ENCODE measurements around the gene LHX2.

The LHX2 gene

DNA sequence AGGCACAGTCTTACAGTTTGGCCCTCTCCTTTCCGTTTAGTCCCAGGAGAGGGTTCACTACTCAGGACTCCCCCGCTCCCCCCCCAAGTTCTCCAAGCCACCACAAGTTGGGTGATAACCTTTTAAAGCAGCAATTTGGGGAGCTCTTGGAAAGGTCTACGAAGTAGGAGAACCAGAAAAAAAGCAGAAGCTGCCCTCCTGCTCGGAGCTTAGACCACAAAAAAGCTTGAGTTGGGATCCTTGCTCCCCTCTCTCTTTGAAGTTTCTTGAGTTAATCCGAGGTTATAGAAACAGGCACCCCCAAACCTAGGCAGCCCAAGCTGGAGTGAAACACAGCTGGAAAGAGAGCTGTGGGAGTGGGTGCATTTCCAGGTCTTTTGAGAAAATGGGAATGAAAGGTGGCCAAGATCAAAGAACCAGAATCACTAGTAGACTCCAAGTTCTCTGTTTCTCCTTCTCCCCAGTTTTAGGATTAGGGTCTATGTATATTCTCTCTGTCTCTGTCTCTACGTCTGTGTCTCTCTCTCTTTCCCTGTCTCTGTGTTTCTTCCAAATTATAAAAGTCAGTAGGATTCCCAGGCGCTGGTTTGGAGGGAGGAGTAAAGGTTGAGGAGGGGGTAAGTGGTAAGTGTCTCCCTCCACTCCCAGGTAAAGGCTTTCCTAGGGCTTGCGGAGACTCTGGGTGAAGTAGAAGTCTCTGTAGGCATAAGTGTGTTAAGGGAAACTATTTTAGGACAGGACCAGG, 2.8 kb downstream of the LHX2 start:
- no peak for DNase-seq

DNA sequence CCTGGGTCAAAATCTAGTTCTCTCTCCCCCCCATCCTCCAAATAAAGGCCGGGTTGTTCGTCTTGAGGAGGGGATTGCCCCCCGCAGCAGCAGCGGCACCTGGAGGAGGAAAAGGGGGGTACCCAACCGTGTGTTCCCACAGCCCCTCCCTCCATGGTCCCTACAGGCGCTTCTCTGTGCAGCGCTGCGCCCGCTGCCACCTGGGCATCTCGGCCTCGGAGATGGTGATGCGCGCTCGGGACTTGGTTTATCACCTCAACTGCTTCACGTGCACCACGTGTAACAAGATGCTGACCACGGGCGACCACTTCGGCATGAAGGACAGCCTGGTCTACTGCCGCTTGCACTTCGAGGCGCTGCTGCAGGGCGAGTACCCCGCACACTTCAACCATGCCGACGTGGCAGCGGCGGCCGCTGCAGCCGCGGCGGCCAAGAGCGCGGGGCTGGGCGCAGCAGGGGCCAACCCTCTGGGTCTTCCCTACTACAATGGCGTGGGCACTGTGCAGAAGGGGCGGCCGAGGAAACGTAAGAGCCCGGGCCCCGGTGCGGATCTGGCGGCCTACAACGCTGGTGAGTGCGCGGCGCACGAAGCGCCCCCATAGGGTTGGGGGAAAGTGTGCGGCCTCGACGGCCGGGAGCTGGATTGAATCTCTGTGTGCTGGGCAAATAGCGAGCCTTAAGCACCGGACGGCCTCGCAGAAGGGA, 3.5 kb downstream of the LHX2 start:
- no peak for DNase-seq

DNA sequence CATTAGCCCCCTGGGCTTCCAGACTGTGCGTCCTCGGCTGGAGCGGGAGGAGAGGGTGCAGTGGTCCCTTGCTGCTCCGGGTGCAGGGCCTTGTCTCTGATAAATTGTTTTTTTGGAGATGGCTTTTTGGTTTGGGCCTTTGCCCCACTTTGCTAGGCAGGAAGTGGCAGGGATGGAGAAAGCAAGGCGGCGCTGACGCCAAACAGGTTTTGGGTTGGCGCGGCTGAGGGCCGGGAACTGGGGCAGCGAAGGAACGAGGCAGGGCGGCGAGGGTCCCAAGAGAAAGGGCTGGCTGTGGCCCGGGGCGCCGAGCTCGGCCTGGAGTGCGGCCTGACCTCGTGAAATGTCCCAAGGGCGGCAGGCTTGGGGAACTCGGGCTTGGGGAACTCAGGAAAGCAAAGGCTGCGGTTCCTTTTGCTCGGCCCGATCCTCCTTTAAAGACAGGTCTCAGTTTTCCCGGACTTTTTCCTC, 4.1 kb downstream of the LHX2 start:
- no peak for DNase-seq

DNA sequence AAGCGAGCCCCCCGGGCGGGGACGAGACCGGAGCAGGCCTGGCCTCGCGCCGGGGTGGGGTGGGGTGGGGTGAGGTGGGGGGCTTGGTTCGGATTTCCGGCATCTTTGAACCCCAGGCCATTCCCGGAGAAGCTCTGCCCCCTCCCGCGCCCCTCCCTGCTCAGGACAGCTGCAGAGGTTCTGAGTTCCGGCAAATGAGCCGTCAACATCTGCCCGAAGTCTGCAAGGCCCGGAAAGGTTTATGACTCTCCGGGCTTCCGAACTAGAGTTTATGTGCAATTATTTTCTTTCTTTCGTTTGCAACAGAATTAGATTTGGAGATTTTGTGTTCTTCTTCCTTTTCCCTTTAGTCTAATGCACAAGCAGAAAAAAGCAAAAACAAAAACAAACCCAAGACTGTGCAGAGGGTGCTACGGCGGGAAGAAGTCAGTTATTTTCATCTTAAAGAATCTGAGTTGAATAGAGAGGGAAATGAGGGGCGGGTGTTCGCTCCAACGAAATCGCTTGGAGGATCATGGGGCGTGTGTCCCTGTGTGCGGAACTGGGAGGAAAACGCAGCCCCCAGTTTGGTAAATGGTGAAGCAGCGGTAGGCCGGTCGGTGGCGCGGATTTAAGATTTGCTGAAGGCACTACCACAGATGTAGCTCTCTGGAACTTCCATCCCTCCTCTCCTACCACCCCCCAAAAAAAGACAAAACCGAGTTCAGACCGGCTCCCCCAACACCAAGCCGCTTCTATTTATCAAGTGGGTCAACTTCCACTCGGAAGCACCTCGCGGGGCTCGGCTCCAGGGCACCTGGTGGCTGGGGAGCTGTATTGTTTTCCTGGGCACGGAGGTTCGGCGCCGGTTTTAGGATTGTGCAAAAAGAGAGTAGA, 4.8 kb downstream of the LHX2 start:
- DNase-seq: no peak

- DNase-seq: no peak
Observed at GRCh38 chr9:124017051-124017928, 5.7 kb downstream of the LHX2 start.

DNA sequence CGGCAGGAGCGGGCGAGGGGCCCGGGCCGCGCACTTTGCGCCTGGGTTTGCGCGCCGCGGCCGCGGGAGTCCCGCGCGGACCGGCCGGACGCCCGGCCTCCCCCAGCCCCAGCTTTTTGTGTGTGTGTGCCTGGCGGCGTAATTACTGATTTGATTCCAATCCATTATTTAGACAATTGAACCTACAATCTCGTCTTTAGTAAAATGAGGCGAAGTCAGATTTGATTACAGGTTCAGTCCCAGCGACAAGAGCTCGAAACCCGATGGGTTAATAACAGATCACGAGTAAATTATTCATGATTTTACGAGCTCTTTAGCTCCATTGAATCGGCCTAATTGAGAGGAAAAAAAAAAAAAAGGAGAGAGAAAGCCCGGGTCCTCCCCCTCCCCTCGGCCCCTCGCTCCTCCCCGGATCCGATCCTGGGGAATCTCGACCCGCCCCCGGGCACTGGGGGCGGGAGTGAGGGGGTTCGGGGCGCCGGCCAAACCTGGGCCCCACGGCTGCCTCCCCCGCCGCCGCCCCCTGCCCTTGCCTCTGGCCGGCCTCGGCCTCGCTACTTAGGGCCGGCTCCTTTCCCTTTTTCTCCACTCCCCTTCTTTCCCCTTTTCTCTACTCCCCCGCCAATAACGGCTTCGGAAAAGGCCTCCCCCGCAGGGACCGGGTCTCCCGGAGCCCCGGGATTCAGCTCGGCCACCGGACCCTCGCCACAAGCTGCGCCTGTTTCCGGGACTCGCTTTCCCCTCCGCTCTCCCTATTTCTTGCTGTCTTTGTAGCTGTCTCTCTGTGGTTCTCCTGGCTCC, 6.6 kb downstream of the LHX2 start:
- DNase-seq: no peak

DNA sequence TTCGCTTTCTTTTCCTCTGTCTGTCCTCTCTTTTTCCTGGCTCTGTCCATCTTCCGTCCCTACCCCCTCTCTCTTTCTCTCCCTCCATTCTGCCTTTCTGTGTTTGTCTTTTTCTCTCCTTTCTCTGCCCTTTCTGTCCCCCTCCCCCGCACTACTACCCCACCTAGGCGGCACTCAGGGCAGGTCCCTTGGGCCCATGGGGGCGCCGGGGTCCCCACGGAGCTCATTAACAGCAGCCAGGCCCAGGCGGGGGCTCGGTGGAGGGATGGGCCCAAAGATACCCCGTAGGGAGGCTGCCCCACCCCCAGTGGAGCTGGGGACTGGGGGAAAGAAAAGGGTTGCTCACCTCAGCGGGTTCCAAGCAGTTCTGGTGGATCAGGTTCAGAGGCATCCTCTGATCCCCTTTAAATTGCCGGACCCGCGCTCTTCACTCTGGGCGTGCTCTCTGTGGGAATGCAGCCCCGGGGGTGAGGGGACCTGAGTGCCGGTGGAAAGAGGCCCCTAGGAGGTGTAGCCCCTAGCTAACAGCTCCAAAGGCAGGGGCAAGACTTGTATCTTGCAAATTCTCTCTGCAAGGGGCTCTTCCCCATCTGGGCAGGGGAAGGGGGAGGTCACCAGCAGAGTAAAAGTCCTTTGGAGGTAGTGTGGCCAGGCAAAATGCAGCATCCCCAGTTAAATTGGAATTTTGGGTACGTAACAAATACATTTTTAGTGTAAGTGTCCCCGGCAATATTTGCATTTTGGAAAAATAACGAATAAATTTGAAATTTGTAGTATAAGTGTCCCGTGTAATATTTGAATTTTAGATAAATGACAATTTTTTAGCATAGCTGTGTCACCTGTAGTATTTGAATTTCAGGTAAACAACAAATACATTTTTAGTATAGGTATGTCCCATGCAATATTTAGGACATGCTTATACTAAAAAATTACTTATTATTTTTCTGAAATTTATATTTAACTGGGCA, 7.4 kb downstream of the LHX2 start:
- DNase-seq: no peak

DNA sequence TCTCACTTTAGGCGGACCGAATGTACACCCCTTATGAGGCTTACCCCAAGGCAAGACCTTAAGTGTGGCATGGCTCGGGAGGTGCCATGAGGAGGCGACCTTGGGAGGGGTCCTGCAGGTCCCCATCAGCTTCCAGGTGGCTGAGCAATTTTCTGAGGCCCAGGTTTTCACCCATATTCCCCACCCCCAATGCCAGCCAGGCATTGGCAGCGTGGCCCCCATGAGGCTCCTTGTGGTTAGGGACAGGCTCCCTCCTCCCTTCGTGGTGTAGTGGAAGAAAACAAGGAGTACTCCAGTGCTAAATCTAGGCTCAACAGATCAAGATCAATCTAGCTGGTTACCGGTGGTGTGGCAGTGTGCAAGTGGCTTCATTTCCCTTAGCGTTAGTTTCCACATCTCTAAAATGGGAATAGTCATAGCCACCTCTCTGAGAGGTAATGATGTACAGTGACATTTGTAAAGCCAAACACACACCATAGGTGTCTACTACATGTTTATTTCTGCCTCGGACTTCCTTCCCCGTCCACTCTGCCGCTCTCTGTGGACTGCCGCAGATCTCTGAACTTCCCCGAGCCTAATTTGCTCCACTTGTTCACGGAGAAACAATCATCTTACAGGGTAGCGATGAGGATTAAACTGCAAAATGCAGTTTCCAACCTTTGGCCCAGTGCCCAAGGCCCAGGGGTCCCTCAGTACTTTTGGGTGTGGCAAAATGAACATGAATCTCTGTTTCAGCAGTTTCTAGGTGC, 8.4 kb downstream of the LHX2 start:
- DNase-seq: no peak

GRCh38 chr9:124020520-124021384, 9.2 kb downstream of the LHX2 start:
- DNase-seq: no peak

- no peak for DNase-seq
Observed at GRCh38 chr9:124021385-124021769, 9.8 kb downstream of the LHX2 start.

- no peak for DNase-seq
Observed at GRCh38 chr9:124022201-124023121, 10.9 kb downstream of the LHX2 start.

GRCh38 chr9:124024107-124024506, 12.5 kb downstream of the LHX2 start:
- DNase-seq: no peak

DNA sequence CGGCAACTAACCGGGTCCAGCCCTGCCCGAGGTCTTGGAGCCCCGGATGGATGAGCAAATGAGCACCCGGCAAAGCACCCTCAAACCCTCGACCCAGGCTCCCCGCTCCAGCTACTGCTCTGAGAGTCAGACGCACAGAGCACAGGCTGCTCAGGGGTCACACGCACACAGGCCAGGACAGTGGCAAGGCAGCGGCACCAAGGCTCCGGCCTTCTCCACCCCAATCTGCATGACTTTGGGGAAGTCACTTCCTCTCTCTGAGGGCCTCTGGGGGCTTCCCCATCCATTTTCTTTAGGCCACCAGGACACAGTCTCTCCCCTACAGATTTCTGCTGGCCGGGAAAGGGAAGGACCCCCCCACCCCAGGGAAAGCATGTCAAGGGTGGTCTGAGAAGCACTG, 18.0 kb downstream of the LHX2 start:
- no peak for DNase-seq

DNA sequence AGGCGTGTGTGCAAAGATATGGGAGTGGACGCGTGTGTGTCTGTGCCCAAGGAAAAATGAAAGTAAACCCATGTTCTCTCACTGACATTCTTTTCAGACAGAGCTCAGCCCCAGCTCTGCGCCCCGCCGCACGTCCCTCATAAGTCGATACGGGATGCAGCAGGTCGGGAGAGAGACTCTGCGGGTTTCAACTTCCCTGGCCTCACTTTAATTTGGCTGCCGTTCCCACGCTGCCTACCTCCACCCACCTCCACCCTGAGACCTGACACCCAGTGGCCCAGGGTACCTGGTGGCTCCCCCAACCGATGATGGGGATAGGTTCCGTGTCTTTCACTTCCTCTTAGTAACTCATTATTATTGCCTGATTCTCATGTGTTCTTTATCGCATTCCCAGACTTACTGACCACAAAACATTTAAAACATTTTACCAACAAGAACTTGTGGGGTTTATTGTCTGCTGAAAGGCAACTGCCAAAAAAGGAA, 19.4 kb downstream of the LHX2 start:
- DNase-seq: no peak

DNA sequence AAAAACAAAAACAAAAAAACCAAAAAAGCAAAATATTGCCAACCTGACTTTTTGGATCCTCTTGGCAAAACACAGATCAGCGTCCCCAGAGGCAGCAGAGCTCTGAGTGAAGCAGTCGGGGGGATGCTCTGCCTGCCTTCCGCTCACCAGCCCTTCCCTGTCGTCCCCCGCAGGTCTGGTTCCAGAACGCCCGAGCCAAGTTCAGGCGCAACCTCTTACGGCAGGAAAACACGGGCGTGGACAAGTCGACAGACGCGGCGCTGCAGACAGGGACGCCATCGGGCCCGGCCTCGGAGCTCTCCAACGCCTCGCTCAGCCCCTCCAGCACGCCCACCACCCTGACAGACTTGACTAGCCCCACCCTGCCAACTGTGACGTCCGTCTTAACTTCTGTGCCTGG, 20.7 kb downstream of the LHX2 start:
- DNase-seq: no peak

DNA sequence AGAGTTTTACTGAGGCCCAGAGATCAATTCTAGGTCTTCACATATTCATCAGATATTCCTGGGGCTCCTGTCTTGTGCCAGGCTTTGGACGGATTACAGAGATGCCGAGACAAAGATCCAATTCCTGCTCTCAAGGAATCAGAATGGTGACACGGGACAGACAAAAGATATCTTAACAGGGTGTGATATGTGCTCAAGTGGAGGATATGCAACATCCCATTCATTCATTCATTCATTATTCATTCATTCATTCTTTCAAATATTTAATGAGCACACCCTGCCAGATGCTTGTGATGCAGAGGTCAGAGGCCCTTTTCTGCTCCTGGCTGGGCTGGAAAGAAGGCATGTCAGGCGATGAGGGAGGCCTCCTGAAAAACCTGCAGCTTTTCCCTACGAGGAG, 21.8 kb downstream of the LHX2 start:
- no peak for DNase-seq

DNA sequence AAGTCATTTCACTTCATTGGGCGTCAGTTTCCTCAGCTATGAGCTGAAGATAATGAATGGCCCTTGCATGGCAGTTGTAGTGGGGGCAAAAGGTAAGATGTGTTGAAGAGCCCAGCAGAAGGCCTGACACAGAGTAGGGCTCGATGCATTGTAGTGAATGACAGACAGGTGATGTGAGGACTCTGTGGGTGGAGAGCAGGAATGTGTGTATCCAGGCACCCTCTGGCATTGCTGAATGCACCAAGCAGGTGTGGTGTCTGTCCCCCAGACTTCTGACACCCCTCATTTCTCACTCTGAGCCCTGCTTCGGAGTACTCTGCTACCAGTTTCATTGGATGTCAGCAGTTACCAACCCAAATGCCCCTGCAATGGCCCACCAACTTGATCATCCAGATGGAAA, 22.4 kb downstream of the LHX2 start:
- no peak for DNase-seq

All from CD4-positive, alpha-beta T cell treated with Interleukin-4 for 1 hour (primary cell).